Measurements from ENCODE around the gene TNNT2.

Gene TNNT2

DNA sequence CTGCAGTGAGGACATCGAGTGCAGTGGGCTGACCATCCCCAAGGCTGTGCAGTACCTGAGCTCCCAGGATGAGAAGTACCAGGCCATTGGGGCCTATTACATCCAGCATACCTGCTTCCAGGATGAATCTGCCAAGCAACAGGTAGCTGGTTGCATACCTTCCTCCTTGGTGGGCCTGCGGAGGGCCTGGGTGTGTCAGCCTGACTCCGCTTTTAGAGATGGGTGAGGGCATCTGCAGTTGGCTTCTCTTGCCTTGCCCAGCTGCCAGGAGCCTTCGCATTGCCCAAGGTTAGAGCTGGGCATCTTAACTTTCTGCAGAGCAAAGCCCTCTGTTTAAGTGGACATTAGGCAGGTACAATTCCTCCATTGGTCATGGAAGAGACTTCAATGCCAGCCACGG lies 60.9 kb downstream of the TNNT2 start:
- Histone ChIP-seq H3K9me3 (ENCODE audit: control insufficient read depth, low read length) (no peaks in the 10 kb centered on the region), H3K4me1 (no peaks in the 10 kb centered on the region), H3K4me3 (ENCODE audit: low read depth, low read length) (no peak overlapping the region), H2AFZ (no peak overlapping the region), H3K4me2 (ENCODE audit: low read length) (no peak overlapping the region), H3K36me3 (ENCODE audit: control insufficient read depth, insufficient read depth, low read length) (no peaks in the 10 kb centered on the region), H3K9ac (no peak overlapping the region), H3K79me2 (no peaks in the 10 kb centered on the region), H3K27ac (no peak overlapping the region), H3K27me3 (ENCODE audit: control insufficient read depth, insufficient read depth, low read length) (no peaks in the 10 kb centered on the region)
- TF ChIP-seq CTCF (IDR thresholded peaks at IDR 0.05), result no peak

GRCh38 chr1:201313086-201313485 lies 64.4 kb downstream of the TNNT2 start:
- no peaks in the 10 kb centered on the region for H3K79me2 ChIP-seq
- no peaks in the 10 kb centered on the region for H3K4me1 ChIP-seq
- H3K4me2 ChIP-seq (ENCODE audit: low read length), result no peak overlapping the region
- no peak overlapping the region for H3K9ac ChIP-seq
- no peak overlapping the region for H2AFZ ChIP-seq
- H3K27ac ChIP-seq, result no peak overlapping the region
- no peaks in the 10 kb centered on the region for H3K9me3 ChIP-seq (ENCODE audit: control insufficient read depth, low read length)
- H3K4me3 ChIP-seq (ENCODE audit: low read depth, low read length), result no peak overlapping the region
- H3K36me3 ChIP-seq (ENCODE audit: control insufficient read depth, insufficient read depth, low read length), result no peaks in the 10 kb centered on the region
- TF ChIP-seq CTCF (IDR thresholded peaks at IDR 0.05), result no peak
- no peaks in the 10 kb centered on the region for H3K27me3 ChIP-seq (ENCODE audit: control insufficient read depth, insufficient read depth, low read length)

DNA sequence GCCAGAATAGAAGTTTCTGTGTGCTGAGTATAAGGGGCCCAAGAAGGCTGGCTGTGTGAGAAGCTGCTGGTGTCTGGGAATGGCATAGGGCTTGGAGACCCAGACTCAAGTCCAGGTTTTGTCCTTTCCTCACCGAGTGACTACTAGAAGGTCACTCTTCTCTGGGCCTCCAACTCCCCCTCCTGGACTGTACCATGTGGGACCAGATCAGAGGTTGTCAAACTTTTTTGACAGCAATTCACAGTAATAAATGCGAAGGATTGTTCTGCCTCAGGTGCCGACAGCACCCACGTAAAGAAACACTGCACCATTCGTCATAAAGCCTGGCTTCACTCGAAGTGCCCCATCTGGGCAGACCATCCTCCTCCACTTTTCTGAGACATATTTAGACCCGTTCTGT lies 65.2 kb downstream of the TNNT2 start:
- Histone ChIP-seq H3K79me2 (no peaks in the 10 kb centered on the region), H3K4me1 (no peaks in the 10 kb centered on the region), H3K27me3 (ENCODE audit: control insufficient read depth, insufficient read depth, low read length) (no peaks in the 10 kb centered on the region), H2AFZ (no peak overlapping the region), H3K4me2 (ENCODE audit: low read length) (no peak overlapping the region), H3K27ac (no peak overlapping the region), H3K36me3 (ENCODE audit: control insufficient read depth, insufficient read depth, low read length) (no peaks in the 10 kb centered on the region), H3K4me3 (ENCODE audit: low read depth, low read length) (no peak overlapping the region), H3K9ac (no peak overlapping the region), H3K9me3 (ENCODE audit: control insufficient read depth, low read length) (no peaks in the 10 kb centered on the region)
- TF ChIP-seq CTCF (IDR thresholded peaks at IDR 0.05), result no peak

DNA sequence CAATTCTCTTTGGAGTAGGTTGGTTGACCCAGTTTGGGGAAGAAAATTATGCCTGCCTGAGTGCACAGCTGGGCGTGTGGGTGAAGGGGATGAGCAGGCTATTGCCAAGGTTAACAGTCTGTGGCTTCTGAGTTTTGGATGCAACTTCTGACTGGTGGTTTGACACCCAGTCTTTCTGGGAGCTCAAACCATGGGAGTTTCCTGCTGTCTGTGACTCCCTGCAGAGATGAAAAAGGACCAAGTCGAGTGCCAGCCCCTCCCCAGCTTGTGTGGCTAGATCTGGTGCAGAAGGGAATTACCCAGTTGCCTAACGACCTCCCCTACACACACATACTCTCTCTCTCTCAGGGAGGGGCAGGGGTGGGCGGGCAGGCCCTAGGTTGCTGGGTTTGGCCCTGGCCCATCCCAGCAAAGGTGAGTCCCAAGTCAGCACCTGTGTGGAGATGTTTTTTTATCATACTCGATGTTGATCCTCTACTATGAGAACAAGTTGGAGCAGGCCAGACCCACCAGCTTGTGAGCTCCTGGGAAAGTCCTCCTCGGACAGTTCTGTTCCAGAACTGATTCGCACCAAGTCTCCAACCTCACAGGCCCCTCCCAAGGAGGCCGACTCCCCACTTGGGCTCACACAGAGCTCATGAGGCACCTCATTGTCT lies 66.0 kb downstream of the TNNT2 start:
- Histone ChIP-seq H3K9ac (no peak overlapping the region), H3K36me3 (ENCODE audit: control insufficient read depth, insufficient read depth, low read length) (no peaks in the 10 kb centered on the region), H2AFZ (no peak overlapping the region), H3K27me3 (ENCODE audit: control insufficient read depth, insufficient read depth, low read length) (no peaks in the 10 kb centered on the region), H3K9me3 (ENCODE audit: control insufficient read depth, low read length) (no peaks in the 10 kb centered on the region), H3K27ac (no peak overlapping the region), H3K4me3 (ENCODE audit: low read depth, low read length) (no peak overlapping the region), H3K79me2 (no peaks in the 10 kb centered on the region), H3K4me2 (ENCODE audit: low read length) (no peak overlapping the region), H3K4me1 (no peaks in the 10 kb centered on the region)
- TF ChIP-seq CTCF (IDR thresholded peaks at IDR 0.05), result no peak

- H3K4me3 ChIP-seq (ENCODE audit: low read depth, low read length), result no peak overlapping the region
- no peak overlapping the region for H2AFZ ChIP-seq
- H3K36me3 ChIP-seq (ENCODE audit: control insufficient read depth, insufficient read depth, low read length), result no peaks in the 10 kb centered on the region
- no peak for TF ChIP-seq CTCF (IDR thresholded peaks at IDR 0.05)
- no peaks in the 10 kb centered on the region for H3K27me3 ChIP-seq (ENCODE audit: control insufficient read depth, insufficient read depth, low read length)
- H3K4me2 ChIP-seq (ENCODE audit: low read length), result no peak overlapping the region
- H3K27ac ChIP-seq, result no peak overlapping the region
- H3K9me3 ChIP-seq (ENCODE audit: control insufficient read depth, low read length), result no peaks in the 10 kb centered on the region
- no peak overlapping the region for H3K9ac ChIP-seq
- no peaks in the 10 kb centered on the region for H3K4me1 ChIP-seq
- H3K79me2 ChIP-seq, result no peaks in the 10 kb centered on the region
Measured at GRCh38 chr1:201310986-201311355, 66.5 kb downstream of the TNNT2 start.

All from parathyroid adenoma (tissue), 2 donors.